Sigmoid colon (tissue), 4 donors: ENCODE data around the gene TFR2.

Experiments used
- EP300 ChIP-seq, 4 donors: sonication (generic); formaldehyde crosslinking; IDR thresholded peaks; one replicate each; pipeline ENCODE4 v1.6.1; 2017; ENCODE audit warnings: antibody characterized with exemption in 4 of 4
- POLR2A ChIP-seq, 2 donors: fragments of 450-650 bp; IDR thresholded peaks; one replicate each; pipeline ENCODE4 v1.6.1; 2016; ENCODE audit warnings: antibody characterized with exemption in 2 of 2, mild to moderate bottlenecking in 2 of 2, moderate library complexity in 2 of 2
- POLR2AphosphoS5 ChIP-seq, 4 donors: sonication (generic); formaldehyde crosslinking; IDR thresholded peaks; one replicate each; pipeline ENCODE4 v1.6.1; 2017; ENCODE audit warnings: antibody characterized with exemption in 4 of 4
- TF ChIP-seq, protein P1 (sequence below), 4 experiments: fragments of 450-650 bp in 3 of 4; fragments of 200-600 bp in 1 of 4; IDR thresholded peaks; one replicate each; pipeline ENCODE4 v1.5.1; 2016 to 2019; ENCODE audit warnings: antibody characterized with exemption in 4 of 4, mild to moderate bottlenecking in 3 of 4, moderate library complexity in 2 of 4

- TF ChIP-seq, protein P1, sequence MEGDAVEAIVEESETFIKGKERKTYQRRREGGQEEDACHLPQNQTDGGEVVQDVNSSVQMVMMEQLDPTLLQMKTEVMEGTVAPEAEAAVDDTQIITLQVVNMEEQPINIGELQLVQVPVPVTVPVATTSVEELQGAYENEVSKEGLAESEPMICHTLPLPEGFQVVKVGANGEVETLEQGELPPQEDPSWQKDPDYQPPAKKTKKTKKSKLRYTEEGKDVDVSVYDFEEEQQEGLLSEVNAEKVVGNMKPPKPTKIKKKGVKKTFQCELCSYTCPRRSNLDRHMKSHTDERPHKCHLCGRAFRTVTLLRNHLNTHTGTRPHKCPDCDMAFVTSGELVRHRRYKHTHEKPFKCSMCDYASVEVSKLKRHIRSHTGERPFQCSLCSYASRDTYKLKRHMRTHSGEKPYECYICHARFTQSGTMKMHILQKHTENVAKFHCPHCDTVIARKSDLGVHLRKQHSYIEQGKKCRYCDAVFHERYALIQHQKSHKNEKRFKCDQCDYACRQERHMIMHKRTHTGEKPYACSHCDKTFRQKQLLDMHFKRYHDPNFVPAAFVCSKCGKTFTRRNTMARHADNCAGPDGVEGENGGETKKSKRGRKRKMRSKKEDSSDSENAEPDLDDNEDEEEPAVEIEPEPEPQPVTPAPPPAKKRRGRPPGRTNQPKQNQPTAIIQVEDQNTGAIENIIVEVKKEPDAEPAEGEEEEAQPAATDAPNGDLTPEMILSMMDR (IDR thresholded peaks at IDR 0.05), result no peak
- TF ChIP-seq EP300 (IDR thresholded peaks at IDR 0.05) (no peak), POLR2AphosphoS5 (IDR thresholded peaks at IDR 0.05) (no peak), POLR2A (IDR thresholded peaks at IDR 0.05) (no peak)
Measured at GRCh38 chr7:100609958-100610357, 31.4 kb downstream of the TFR2 start.
